DND-41 (cell line): ENCODE measurements around the gene XYLT1.

Experiments used
- CTCF ChIP-seq: IDR thresholded peaks from 2 replicates; pipeline ENCODE4 v1.5.1; 2012; ENCODE audit warnings: borderline replicate concordance, low read length, moderate library complexity, mild to moderate bottlenecking; ENCODE audit not compliant: poor library complexity, severe bottlenecking; ENCODE audit errors: extremely low read depth
- EZH2 ChIP-seq: IDR thresholded peaks from 3 replicates; pipeline ENCODE4 v1.6.1; 2012; ENCODE audit warnings: borderline replicate concordance, low read depth, mild to moderate bottlenecking, moderate library complexity, low read length, inconsistent platforms; ENCODE audit not compliant: severe bottlenecking

DNA sequence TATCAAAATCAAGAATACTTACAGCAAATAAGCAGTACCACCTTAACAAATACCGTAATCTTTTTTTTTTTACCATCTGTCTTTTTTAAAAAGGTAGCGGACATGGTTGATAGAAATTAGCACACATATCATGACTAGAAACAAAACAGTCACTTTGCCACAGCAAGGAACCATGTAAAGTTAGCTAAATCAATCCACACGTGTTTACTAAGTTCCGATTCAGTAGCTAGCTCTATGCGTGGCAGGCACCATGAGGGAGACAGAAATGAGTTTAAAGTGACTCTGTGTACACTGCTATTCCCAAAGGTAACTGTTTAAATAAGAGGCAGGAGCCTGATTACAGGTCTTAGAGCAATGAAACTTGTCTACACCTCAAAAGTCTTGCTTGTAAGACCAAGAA, 108.6 kb downstream of the XYLT1 start:
- TF ChIP-seq CTCF: no peak
- TF ChIP-seq EZH2: no peak
